Glomerular endothelial cell (primary cell): ENCODE results near the gene SPDL1. TPM values are rescaled to one million over a fixed set of nuclear protein-coding genes. Genes with fewer than 3 reads are reported as not detected.

Experiments used
- DNase-seq: peaks from one replicate; pipeline ENCODE4 v3.0.0-alpha.2; 2011; ENCODE audit warnings: low read depth, low spot score; ENCODE audit errors: extremely low read depth
- total RNA-seq: library from RNA; depleted of rRNA; stranded (reverse); fragments of >200 nt; gene quantifications from 2 replicates; pipeline ENCODE4 v1.2.3, GENCODE V29; 2015

The SPDL1 gene
- total RNA-seq, 1 donor from 2014 or later: 23.6 TPM

DNA sequence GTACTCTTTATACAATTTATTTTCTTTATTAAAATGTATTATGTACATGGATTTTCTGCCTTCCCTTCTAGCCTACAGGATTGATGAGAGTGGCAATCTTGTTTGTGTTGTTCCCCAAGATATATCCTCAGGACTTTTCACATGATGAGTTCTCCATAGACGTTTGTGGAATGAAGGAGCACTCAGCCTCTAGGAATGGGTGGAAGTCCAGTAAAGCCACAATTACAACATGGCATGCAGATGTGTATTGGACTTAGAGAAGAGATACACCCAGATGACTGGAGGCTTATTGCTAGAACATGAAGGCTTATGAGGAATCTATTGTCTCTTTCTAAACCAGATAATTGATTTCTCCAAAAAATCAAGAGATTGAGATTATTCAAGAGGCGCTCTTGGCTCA, 45.3 kb downstream of the SPDL1 start:
- DNase-seq: no peak

DNA sequence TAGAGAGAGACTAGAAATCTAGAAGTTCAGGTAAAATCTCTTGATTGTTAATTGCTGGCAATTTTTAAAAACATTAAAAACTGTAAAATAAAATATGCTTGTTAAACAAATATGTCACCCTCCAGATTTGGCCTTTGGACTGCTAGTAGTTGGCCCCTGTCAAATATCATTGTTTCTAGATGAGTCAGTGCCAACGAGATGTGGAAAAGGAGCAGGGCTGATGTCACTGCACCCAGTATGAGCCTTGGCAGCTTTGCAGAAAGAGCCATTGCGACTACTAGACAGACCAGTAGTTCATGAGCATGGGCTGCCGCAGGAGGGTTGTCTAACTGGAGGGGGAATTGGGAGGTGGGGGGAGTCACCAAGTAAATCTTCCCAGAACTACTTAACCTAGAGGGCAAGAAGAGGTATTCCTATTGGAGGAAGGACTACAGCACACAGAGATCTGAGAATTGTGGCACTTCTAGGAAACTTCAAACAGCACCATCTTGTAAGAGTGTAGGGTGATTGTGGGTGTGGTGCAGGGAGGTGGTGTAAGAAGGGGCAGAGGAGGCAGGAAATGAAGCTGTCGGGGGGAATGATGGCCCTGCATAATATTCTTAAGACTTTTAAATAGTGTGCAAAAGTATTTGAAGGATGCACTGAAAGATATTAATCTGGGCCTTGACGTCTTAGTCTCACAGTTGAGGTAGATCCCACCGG, 46.4 kb downstream of the SPDL1 start:
- no peak for DNase-seq

DNA sequence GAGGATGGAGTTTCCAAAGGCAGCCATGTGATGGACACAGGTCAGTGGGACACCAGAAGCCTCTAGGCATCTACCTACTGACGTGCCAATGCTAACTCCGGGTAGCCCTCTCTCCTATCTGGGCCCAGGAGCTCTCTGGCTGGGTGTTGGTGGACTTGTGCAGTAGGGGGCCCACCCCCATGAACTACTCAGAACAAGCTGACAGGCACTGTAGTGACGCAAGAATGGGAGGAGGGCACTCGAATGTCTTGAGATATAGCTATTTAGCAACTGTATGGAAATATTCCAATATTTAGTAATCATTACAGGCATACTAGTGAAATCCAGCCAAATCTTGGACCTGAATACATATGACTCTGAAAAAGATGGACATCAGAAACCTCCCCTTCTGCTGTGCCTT, 47.8 kb downstream of the SPDL1 start:
- no peak for DNase-seq

- no peak for DNase-seq
Observed at GRCh38 chr5:169632946-169633345, 49.4 kb downstream of the SPDL1 start.

- DNase-seq: no peak
Observed at GRCh38 chr5:169634606-169635005, 51.0 kb downstream of the SPDL1 start.

DNA sequence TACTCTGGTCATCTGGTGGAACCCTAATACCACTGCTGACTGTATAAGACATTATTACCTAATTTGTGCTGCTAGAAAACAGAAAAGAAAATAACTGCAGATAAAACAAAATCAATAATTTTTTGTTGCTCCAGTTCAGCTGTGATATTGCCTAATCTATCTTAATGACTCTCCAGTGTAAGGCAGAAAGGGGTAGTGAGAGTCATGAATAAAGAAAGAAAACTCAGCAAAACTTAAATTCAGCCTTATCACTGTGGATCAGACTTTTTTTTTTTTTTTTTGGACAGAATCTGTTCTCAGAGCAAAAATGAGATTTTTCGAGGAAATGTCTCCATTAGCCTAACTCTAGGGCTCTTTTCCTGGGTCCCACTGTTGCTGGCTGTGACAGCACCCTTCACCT, 52.4 kb downstream of the SPDL1 start:
- no peak for DNase-seq

- DNase-seq: no peak
Observed at GRCh38 chr5:169636477-169637084, 53.0 kb downstream of the SPDL1 start.

DNA sequence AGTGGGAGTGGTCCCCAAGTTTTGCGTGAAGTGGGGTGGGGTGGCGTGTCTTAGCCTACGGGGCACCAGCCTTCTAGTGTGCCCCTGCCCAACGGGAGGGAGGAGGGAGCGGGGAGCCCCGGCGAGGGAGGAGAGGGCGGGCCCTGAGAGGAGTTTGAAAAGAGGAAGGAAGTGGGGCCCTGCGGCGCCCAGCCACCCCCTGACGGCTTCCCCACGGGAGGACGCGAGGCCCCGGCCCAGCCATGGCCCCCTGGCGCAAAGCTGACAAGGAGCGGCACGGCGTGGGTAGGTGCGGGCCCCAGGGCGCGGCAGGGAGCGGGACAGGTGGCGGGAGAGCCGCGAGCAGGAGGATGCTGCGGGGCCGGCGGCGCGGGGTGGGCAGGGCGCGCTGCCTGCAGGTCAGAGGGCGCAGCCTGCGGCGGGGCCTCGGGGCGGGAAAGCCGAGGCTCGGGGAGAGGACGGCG, 53.5 kb downstream of the SPDL1 start, which contains the start of gene DOCK2:
DOCK2 (plus strand) TSS at position 191 of the 464 bp plus-strand sequence; CDS start at position 243, 52 bp downstream.
- no peak for DNase-seq

GRCh38 chr5:169637549-169638121, 54.1 kb downstream of the SPDL1 start:
- DNase-seq: no peak

- DNase-seq: no peak
Observed at GRCh38 chr5:169641253-169641652, 57.7 kb downstream of the SPDL1 start.

DNA sequence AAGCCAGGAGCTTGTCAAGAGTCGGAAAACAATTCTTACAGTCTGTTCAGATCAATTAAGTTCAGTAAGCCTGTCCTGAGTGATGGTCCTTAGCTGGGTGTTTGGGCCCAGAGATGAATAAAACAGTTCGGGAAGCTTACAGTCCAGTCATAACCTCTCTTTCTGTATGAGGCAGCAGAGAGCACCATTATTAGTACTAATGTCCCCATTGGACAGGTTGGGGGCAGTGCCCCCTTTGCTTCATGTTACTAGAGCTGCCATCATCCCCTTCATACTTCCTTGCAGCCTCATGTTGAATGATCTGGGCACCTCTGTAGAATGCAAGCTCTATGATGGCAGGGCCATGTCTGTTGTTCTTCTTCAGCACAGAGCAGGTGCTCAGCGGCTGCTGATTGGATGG, 63.3 kb downstream of the SPDL1 start:
- DNase-seq: no peak

DNA sequence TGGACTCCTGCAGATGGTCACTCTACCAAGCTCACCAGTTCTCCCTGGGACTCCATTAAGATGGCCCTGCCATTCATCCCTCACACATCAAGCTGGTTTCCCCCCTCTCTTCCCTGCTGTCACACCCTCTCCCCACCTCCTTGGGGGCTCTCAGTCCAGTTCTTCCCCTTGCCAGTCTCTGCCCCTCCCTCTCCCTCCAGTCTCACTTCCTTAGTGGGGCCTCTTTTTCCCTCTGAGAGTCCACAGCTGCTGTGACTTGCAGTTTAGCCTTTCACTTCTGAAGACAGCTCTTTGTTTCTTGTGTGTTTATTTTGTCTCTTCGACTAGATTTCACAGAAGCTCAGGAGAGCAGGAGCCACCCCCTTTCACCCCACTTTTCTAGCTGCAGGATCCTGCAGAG, 64.0 kb downstream of the SPDL1 start:
- DNase-seq: no peak

DNA sequence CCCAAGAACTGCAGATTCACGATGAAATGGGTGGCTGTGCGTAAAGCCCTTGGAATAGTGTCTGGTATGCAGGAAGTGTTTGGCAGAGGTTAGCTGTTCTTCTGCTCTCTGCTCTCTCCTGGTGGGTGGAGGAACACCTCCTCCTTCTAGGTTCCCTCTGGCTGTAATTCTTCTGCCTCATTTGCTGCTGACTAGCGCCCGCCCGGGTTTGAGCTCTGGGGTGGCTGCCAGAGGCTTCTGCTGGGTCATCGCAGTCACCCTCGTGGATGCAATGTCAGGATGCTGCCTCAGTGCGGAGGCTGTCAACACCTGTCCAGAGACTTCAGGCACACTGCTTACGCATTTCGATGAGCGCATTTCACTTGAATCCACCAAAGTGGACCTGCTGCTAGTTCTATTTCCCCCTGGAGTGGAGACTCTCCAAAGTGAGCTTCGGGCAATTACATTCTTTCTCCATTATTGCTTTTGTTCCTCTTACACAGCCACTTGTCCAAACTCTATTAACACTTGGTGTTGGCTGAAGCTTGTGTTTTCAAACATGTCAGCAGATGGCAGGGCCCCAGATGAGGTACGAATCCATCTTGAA, 65.2 kb downstream of the SPDL1 start:
- DNase-seq: no peak

- DNase-seq: no peak
Observed at GRCh38 chr5:169649486-169649885, 65.9 kb downstream of the SPDL1 start.

- peak; percentile 18 for DNase-seq
Observed at GRCh38 chr5:169650701-169651331, 67.2 kb downstream of the SPDL1 start.

GRCh38 chr5:169651526-169651925, 68.0 kb downstream of the SPDL1 start:
- DNase-seq: no peak

- DNase-seq: no peak
Observed at GRCh38 chr5:169652057-169652456, 68.5 kb downstream of the SPDL1 start.

GRCh38 chr5:169653091-169653490, 69.5 kb downstream of the SPDL1 start:
- DNase-seq: no peak
